ENCODE results near the gene SMPD3.

- TF ChIP-seq GATA3 (IDR thresholded peaks at IDR 0.05; ENCODE audit: low read depth, low read length) (no peak), GATA2 (IDR thresholded peaks at IDR 0.05; ENCODE audit: low read depth, low read length) (peak; percentile 55)
Measured at GRCh38 chr16:68364561-68364998, 83.7 kb downstream of the SMPD3 start.
